Stimulated activated CD4-positive, alpha-beta T cell treated with anti-CD3 and anti-CD28 coated beads, Interleukin-15, amount 100 ng/mL, for 48 hours (primary cell): ENCODE measurements around the gene MYO10.

Experiments
- DNase-seq, 2 donors: peaks; one replicate each; pipeline ENCODE4 v3.0.0-alpha.2; 2020; ENCODE audit warnings: low read depth in 2 of 2

Gene MYO10

DNA sequence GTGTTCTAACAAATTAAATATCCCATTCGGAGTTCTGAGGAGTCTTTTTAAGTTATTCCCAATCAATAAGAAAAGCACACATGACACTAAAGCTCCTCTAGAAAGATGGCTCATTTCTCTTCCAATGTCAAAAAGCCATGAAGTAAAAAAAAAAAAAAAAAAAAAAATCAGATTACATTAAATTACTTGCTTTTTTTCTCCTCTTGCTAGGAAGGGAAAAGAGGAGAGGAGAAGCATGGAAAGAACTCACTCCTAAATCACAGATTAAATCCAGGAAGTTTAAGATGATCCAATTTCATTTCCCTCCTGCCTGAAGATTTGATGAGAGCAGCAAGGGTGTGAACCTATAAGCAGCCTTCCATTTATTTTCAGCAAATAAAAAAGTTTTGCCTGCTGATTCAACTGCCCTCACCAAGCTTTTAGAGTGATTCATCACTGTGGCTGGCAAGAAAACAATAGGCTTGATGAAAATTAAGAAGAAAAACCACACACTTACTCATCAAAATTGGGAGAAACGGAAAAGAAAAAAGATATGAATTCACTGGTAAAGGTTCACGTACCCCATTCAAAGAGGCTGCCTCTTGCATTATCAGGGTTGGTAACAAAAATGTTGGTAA lies 19.7 kb downstream of the MYO10 start:
- no peak for DNase-seq

DNA sequence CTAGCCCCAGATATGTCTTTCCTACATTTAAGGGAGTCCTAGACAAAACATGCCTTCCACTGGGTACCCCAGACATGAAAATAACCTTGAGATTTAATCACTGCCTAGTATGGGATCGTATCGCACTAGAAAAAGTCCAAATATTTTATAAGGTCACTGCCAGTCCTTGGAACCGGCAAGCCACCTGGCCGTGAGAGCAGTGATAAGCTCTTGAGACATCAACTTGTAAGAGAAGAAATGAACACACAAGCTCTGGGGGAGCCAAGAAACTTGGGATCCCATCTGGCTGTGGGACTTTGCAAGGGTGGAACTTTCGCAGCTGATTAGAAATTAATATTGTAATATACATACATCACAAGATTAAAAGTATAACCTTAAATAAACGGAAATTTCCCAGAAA lies 21.5 kb downstream of the MYO10 start:
- no peak for DNase-seq

- DNase-seq, result no peak
These were observed 22.0 kb downstream of the MYO10 start for GRCh38 chr5:16914108-16914435.

DNA sequence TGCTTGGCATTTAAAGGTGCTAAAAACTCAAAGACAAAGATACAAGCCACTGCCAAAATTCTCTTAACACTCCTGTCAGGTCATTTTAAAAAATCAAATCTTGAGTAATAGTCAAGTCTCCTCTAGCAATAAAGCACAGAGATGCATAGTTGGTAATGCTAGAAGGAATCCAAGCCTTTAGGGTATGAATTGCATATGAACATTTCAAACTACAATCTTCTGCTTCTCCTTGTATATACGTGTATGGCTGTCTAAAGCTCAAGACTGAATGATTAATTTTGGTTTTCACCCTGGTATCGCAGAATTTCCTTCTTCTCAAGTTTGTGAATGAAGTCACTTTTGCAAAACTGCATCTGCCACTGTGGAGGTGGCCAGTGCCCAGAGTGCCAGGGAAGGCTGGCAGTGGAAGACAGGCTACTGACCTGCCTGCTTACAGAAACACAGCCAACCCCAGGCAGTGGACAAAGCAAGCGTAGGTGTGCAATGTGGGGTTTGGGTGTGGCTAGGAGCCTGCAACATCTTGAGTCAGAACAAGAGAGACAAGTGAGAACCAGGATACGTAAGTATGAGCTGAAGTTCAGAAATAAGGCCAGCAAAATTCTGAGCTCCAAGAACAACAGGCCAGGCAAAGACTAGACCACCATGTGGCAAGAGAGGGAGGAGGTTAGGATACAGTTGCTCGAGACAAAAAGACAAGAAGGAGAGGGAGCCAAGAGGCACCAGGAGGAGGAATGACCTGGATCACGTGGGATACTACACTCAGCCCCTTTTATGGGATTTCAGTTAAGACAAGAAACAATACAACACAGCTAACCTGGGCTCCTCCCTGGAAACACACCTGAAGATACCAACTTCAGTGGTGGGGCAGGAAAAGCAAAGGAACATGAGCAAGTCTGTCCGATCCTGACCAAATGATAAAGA lies 22.6 kb downstream of the MYO10 start:
- no peak for DNase-seq

DNA sequence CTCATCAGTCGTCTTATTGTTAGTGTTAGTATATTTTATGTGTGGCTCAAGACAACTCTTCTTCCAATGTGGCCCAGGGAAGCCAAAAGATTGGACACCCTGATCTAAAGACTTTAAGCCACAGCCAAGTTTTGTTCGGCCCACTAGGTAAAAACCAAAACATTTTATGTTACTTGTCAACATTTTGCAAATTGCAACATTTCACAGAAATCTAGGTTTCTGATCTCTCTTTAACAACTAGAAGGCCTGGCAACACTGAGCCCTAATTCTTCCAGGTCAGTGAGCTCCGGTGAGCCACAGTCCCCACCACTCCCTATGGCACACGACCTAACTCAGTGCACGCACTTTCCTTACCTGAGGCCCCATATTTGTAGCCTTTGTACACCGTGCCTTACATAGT lies 24.0 kb downstream of the MYO10 start:
- DNase-seq, result no peak

DNA sequence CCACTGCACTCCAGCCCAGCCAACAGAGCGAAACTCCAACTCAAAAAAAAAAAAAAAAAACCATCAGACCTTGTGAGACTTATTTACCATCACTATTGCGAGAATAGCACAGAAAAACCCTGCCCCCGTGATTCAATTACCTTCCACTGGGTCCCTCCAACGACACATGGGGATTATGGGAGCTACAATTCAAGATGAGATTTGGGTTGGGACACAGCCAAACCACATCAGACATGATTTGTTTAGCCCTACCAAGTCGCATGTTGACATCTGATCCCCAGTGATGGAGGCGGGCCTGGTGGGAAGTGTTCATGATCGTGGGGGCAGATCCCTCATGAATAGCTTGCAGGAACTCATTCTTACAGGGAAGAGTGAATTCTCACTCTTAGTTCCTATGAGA lies 26.6 kb downstream of the MYO10 start:
- no peak for DNase-seq

DNA sequence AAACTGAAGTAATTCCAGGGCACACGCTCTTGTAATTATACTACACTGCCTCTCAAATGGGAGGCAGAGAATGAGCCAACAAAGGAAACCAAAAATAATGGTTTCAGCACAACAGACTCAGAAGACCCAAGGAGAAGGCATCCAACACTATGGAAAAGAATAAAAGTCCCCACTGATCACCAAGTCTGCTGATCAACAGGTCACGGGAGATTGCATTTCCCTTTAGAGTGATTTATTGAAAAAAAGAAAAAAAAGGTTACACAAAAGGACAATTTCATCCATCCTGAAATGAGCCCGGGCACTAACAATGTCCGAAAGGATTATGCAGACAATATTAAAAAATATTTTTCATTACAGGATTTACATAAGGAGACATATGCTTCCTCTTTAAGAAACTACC lies 28.8 kb downstream of the MYO10 start:
- no peak for DNase-seq

GRCh38 chr5:16906255-16906654 lies 29.8 kb downstream of the MYO10 start:
- no peak for DNase-seq

- no peak for DNase-seq
These were observed 32.4 kb downstream of the MYO10 start for GRCh38 chr5:16903480-16904300.

DNA sequence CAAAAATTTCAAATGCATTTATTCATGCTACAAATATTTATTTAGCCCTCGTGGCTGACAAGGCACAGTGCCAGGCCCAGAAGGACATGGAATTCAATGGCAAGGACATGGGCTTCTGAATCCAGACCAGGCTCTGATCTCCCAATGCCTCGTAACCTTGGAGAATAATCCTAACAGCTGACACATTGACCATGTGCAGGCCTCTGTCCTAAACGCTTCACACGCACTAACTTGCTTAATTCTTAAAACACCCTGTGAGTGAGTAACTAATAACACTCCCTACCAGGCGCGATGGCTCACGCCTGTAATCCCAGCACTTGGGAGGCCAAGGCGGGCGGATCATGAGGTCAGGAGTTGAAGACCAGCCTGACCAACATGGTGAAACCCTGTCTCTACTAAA lies 33.2 kb downstream of the MYO10 start:
- no peak for DNase-seq

DNA sequence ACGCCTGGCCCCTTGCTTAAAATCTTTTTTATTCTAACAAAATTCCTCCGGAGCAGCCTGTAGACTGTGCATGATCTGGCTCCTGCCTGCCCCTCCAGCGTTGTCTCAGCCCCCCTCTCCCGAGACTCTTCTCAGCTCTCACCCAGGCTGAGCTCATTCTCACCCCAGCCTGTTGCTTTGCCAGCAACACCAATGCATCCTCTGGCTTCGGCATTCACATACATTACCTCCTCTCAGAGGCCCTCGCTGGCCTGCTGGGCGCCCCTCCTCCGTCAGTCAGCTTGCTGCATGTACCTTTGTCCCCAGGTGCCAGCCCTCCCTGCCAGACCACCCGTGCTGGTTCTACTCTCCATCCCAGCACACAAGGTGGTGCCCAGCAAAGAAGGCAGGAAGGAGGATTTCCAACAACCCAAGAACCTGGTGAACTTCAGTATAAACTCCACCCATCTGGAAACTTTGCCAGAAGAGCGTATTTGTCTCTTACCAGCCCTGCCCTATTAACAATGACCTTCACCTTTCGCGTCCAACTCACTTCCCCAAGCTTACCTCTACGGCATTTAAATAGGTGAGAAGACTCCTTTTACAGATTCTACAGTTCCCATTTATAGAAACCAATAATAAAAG lies 35.0 kb downstream of the MYO10 start:
- no peak for DNase-seq

- DNase-seq, result no peak
These were observed 36.9 kb downstream of the MYO10 start for GRCh38 chr5:16899171-16899570.

DNA sequence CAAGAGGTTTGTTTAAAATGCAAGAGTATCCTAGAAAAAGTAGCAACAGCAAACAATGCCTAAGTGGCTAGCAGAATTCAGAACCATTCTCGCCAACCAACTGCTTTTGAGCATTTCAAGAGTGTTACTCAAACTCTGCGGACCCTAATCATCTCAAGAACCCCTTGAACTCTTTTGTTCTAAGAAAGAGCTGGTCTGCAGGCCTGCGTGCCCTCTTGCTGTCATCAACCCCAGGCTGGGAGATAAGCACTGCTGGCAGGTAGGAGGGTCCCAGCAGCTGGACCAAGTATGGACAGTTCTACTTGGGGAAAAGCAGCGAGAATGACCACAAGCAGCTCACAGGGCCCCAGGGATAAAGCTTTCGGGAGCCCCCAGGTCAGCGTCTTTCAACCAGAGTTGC lies 38.3 kb downstream of the MYO10 start:
- no peak for DNase-seq

GRCh38 chr5:16897284-16897704 lies 38.8 kb downstream of the MYO10 start:
- DNase-seq, result no peak

DNA sequence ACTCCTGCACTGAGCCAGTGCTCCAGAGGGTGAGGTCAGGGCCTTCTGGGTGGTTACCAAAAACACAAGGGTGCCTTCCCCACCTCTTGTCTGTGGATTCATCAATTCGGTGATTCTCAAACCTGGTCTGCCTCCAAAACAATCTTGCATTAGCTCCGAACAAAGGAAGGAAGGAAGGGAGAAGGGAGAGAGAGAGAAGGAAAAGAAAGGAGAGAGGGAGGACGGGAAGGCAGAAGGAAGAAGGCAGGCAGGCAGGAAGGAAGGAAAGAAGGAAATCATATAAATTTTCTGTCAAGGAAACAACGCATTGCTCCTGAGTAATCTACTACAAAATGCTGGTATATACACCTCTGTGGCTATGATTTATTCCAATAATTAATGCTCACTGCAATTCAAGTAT lies 39.3 kb downstream of the MYO10 start:
- no peak for DNase-seq

DNA sequence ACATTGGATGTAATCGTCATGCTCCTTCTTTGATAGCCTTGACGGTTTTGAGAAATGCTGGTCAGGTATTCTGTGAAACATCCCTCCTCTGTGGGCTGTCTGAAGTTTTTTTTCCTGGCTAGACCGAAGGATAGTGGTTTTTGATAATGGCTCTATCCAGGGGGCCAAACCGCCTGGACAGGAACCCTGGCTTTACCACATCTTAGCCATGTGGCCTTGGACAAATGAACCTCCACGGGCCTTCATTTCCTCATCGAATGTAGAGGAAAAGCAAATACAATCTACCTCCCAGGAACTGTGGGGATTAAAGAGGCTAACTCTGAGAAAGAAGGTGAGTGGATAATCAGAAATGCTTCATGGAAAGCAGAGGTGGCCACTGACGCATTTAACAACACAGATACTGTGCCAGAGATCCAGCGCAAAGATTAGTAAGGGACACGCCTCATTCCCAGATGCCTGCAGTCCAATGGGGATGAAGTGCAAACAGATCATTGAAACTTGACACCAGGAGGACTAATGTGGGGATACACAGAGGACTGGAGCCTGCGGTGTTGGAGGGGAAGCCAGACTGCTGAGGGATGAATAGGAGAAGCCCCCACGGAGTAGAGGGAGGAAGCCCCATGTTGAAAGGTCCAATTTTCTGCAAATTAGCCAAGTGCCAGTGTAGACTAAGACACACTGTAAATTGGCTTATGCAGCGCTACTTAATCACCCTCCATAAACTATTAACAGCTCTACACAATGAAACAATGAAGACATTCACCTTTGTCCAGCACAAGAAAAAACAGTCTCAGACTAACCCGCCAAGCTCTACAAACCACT lies 41.6 kb downstream of the MYO10 start:
- no peak for DNase-seq

DNA sequence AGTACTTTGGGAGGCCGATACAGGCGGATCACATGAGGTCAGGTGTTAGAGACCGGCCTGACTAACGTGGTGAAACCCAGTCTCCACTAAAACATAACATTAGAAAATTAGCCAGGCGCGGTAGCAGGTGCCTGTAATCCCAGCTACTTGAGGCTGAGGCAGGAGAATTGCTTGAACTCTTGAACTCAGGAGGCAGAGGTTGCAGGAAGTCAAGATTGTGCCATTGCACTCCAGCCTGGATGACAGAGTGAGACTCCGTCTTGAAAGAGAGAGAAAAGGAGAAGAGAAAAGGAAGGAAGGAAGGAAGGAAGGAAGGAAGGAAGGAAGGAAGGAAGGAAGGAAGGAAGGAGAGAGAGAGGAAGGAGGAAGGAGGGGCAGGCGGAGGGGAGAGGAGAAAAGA lies 45.1 kb downstream of the MYO10 start:
- DNase-seq, result no peak

DNA sequence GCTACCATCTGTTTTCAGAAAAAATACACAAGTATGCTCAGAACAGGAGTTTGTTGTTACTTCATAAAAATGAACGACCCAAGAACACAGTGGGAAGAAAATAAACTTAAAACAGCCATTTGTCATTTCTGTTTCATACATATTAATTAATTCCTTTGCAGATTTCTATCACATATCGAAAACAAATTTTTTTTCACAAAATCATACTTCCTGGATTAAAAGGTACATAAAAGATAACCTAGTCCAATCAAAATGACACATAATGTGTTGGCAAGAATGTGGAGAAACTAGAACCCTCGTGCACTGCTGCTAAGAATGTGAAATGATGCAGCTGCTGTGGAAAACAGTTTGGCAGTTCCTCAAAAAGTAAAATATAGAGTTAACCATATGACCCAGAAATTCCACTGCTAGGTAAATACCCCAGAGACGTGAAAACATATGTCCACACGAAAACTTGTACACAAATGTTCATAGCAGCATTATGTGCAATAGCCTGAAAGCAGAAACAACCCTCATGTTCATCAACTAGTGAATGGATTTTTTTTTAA lies 46.0 kb downstream of the MYO10 start:
- no peak for DNase-seq

GRCh38 chr5:16889203-16889971 lies 46.7 kb downstream of the MYO10 start:
- DNase-seq, result no peak

DNA sequence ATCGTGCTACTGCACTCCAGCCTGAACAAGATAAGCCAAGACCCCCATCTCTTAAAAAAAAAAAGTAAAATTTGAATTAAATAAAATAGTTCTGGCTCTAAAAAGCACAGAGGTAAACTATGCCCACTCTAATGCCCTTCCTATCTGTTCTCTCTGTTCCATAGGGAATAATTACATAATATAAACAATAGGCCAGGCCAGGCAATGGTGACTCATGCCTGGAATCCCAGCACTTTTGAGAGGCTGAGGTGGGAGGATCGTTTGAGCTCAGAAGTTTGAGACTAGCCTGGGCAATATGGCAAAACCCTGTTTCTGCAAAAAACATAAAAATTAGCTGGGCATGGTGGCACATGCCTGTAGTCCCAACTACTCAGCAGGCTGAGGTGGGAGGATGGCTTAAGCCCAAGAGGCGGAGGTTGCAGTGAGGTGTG lies 47.4 kb downstream of the MYO10 start:
- DNase-seq, result no peak
